WTC11 (cell line): ENCODE data around the gene HOXD10. TPM values are rescaled to one million over a fixed set of nuclear protein-coding genes. Genes with fewer than 3 reads are reported as not detected.

Source experiments
- ATAC-seq: fragments of 200-7000 bp; cut with Tn5 transposase; 2 replicates; pipeline ENCODE4 v1.10.0; 2021; ENCODE audit warnings: mild to moderate bottlenecking, moderate library complexity
- CTCF ChIA-PET: fragments of 300-600 bp; sonication (Branson Sonifier 250); formaldehyde crosslinking; loops from one replicate; lab custom pipeline; 2021; ENCODE audit warnings: antibody characterized with exemption; lab: Charles Lee
- POLR2A ChIA-PET: fragments of 350-600 bp; sonication (Branson Sonifier 250); formaldehyde crosslinking; loops from one replicate; lab custom pipeline; 2021; ENCODE audit warnings: antibody characterized with exemption; lab: Charles Lee
- DNase-seq: peaks from one replicate; pipeline ENCODE4 v3.0.0; 2021; ENCODE audit warnings: low spot score
- H3K27ac Mint-ChIP-seq: 2 replicates; pipeline ENCODE4 v1.8.0; 2021; ENCODE audit warnings: mixed read lengths
- H3K27me3 Mint-ChIP-seq: 2 replicates; pipeline ENCODE4 v1.8.0; 2021; ENCODE audit warnings: low read depth, mild to moderate bottlenecking, moderate library complexity, mixed read lengths
- H3K36me3 Mint-ChIP-seq: 2 replicates; pipeline ENCODE4 v1.8.0; 2021; ENCODE audit warnings: mixed read lengths
- H3K4me1 Mint-ChIP-seq: 2 replicates; pipeline ENCODE4 v1.8.0; 2022; ENCODE audit warnings: mixed read lengths
- H3K4me3 Mint-ChIP-seq: 2 replicates; pipeline ENCODE4 v1.8.0; 2021; ENCODE audit warnings: mild to moderate bottlenecking, moderate library complexity, mixed read lengths
- H3K9me3 Mint-ChIP-seq: 2 replicates; pipeline ENCODE4 v1.8.0; 2021; ENCODE audit warnings: mixed read lengths
- FOXJ3 ChIP-seq: sonication (generic); formaldehyde crosslinking; IDR thresholded peaks from 2 replicates; pipeline ENCODE4 v1.9.0; 2021; ENCODE audit warnings: missing genetic modification reagents, mild to moderate bottlenecking, borderline replicate concordance
- HMGA2 ChIP-seq: fragments of 250-450 bp; sonication (Bioruptor Pico); IDR thresholded peaks from 2 replicates; pipeline ENCODE4 v1.4.0; 2021; ENCODE audit warnings: mild to moderate bottlenecking, moderate library complexity
- KAT7 ChIP-seq: sonication (generic); formaldehyde crosslinking; IDR thresholded peaks from 2 replicates; pipeline ENCODE4 v1.8.1; 2023; ENCODE audit warnings: missing genetic modification reagents, mild to moderate bottlenecking, borderline replicate concordance
- RELA ChIP-seq: sonication (generic); formaldehyde crosslinking; IDR thresholded peaks from 2 replicates; pipeline ENCODE4 v1.8.1; 2022; ENCODE audit warnings: missing genetic modification reagents, mild to moderate bottlenecking, borderline replicate concordance
- RORB ChIP-seq: fragments of 250-450 bp; sonication (Bioruptor Pico); IDR thresholded peaks from 2 replicates; pipeline ENCODE4 v1.9.0; 2021; ENCODE audit warnings: mild to moderate bottlenecking
- TP53 ChIP-seq: sonication (generic); formaldehyde crosslinking; IDR thresholded peaks from 2 replicates; pipeline ENCODE4 v1.8.1; 2023; ENCODE audit warnings: mild to moderate bottlenecking, missing genetic modification reagents
- ZNF416 ChIP-seq: fragments of 250-450 bp; sonication (Bioruptor Pico); IDR thresholded peaks from 2 replicates; pipeline ENCODE4 v1.9.0; 2021; ENCODE audit warnings: mild to moderate bottlenecking, inconsistent platforms
- ZNF423 ChIP-seq: fragments of 250-450 bp; sonication (Bioruptor Pico); IDR thresholded peaks from 2 replicates; pipeline ENCODE4 v2.1.2; 2022; ENCODE audit warnings: mild to moderate bottlenecking, moderate library complexity
- total RNA-seq: library from RNA; stranded (reverse); gene quantifications from 3 replicates; pipeline ENCODE4 v1.2.3, GENCODE V29; 2021
- TF ChIP-seq, protein P1 (sequence below): sonication (generic); formaldehyde crosslinking; IDR thresholded peaks from 2 replicates; pipeline ENCODE4 v1.8.0; 2022; ENCODE audit warnings: missing genetic modification reagents
- TF ChIP-seq, protein P2 (sequence below): sonication (generic); formaldehyde crosslinking; IDR thresholded peaks from 2 replicates; pipeline ENCODE4 v1.8.1; 2023; ENCODE audit warnings: mild to moderate bottlenecking, missing genetic modification reagents, moderate library complexity
- TF ChIP-seq, protein P3 (sequence below): sonication (generic); formaldehyde crosslinking; IDR thresholded peaks from 2 replicates; pipeline ENCODE4 v1.8.1; 2022; ENCODE audit warnings: mild to moderate bottlenecking, missing genetic modification reagents, moderate library complexity, borderline replicate concordance
- TF ChIP-seq, protein P4 (sequence below): sonication (generic); formaldehyde crosslinking; IDR thresholded peaks from 2 replicates; pipeline ENCODE4 v1.8.1; 2023; ENCODE audit warnings: mild to moderate bottlenecking, moderate library complexity, missing genetic modification reagents
- TF ChIP-seq, protein P5 (sequence below): sonication (generic); formaldehyde crosslinking; IDR thresholded peaks from 2 replicates; pipeline ENCODE4 v1.8.0; 2022; ENCODE audit warnings: mild to moderate bottlenecking, missing genetic modification reagents

Gene HOXD10
- total RNA-seq, 1 experiment from 2014 or later, result not detected

DNA sequence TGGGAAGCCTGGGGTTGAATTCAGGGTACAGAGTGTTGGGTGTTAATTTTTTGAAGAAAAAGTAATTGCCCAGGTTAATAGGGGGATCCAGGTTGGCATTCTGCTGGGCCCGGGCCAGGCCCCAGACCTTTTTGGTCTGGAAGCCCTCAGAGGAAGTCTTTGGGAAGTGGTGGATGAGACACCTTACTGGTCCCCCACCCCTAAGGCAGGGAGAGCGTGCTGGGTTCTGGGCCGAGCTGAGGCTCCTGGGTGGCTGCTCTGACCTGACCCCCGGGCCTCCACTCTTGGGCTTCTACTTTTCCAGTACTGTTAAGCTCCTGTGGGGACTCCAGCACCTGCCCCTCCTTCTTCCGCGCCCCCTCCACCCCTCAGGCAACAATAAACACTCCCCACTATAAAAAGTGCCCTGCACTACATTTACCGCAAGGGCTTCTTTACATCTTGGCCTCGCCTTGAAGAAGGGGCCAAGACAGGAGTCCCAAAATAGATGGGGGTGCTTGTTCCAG lies 39.8 kb downstream of the HOXD10 start (continued):
- TF ChIP-seq, protein P1, sequence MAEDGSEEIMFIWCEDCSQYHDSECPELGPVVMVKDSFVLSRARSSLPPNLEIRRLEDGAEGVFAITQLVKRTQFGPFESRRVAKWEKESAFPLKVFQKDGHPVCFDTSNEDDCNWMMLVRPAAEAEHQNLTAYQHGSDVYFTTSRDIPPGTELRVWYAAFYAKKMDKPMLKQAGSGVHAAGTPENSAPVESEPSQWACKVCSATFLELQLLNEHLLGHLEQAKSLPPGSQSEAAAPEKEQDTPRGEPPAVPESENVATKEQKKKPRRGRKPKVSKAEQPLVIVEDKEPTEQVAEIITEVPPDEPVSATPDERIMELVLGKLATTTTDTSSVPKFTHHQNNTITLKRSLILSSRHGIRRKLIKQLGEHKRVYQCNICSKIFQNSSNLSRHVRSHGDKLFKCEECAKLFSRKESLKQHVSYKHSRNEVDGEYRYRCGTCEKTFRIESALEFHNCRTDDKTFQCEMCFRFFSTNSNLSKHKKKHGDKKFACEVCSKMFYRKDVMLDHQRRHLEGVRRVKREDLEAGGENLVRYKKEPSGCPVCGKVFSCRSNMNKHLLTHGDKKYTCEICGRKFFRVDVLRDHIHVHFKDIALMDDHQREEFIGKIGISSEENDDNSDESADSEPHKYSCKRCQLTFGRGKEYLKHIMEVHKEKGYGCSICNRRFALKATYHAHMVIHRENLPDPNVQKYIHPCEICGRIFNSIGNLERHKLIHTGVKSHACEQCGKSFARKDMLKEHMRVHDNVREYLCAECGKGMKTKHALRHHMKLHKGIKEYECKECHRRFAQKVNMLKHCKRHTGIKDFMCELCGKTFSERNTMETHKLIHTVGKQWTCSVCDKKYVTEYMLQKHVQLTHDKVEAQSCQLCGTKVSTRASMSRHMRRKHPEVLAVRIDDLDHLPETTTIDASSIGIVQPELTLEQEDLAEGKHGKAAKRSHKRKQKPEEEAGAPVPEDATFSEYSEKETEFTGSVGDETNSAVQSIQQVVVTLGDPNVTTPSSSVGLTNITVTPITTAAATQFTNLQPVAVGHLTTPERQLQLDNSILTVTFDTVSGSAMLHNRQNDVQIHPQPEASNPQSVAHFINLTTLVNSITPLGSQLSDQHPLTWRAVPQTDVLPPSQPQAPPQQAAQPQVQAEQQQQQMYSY (CRISPR knock-in tag), result no peak
- no peak for TF ChIP-seq RELA (CRISPR knock-in tag)
- TF ChIP-seq HMGA2 (CRISPR knock-in tag), result no peak
- no peak for TF ChIP-seq ZNF416 (CRISPR knock-in tag)
- TF ChIP-seq, protein P2, sequence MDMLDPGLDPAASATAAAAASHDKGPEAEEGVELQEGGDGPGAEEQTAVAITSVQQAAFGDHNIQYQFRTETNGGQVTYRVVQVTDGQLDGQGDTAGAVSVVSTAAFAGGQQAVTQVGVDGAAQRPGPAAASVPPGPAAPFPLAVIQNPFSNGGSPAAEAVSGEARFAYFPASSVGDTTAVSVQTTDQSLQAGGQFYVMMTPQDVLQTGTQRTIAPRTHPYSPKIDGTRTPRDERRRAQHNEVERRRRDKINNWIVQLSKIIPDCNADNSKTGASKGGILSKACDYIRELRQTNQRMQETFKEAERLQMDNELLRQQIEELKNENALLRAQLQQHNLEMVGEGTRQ, result no peak

DNA sequence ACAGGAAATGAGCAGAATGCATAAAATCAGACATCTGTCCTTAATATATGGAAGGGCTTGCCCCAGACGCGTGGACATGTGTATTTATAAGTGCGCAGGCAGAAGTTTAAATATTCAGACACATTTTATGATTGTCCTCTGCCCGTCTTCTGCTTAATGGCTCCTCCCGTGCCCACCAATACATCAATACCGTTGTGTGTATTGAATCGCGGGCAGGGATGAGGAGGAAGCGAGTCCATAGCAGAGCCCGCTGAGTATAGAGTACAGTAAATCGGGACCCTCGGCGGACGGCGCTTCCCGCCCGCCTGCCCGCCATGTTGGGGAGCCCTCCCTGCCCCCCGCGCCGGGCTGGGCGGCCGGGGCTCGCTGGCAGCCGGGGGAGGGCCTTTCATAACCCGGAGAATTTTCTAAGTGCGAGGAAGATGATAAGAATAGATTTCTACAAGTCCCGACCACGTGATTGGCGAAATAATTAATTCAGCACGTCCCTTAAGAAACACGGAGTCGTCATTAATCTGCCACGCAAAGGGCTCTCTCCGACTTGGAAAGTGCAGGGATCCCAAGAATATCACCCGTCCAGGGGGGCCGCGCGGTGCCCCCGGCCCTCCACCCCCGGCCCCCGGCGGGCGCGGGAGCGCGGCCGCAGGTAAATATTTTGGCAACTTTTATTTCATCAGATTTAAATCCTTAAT lies 40.4 kb downstream of the HOXD10 start, which contains the start of gene HOXD3:
TSS of gene HOXD3 (plus strand) at position 501 of the 692 bp plus-strand sequence. CDS start 11,808 bp downstream, outside the sequence.
- ChIA-PET POLR2A (no interaction called here), CTCF (no interaction called here)
- Mint-ChIP-seq H3K4me3 (no peak within 1 kb of the TSS), H3K9me3 (no peaks in the 10 kb centered on the region), H3K27ac (no peak within 1 kb of the TSS), H3K4me1 (peaks cover 32% of the 10 kb centered on the region), H3K27me3 (peaks cover 100% of the 10 kb centered on the region), H3K36me3 (peaks cover 2% of the 10 kb centered on the region; the same call in 1 of the 2 replicates)
- DNase-seq (no peak), ATAC-seq (no peak)
- TF ChIP-seq FOXJ3 (CRISPR knock-in tag), result no peak
- TF ChIP-seq, protein P3, sequence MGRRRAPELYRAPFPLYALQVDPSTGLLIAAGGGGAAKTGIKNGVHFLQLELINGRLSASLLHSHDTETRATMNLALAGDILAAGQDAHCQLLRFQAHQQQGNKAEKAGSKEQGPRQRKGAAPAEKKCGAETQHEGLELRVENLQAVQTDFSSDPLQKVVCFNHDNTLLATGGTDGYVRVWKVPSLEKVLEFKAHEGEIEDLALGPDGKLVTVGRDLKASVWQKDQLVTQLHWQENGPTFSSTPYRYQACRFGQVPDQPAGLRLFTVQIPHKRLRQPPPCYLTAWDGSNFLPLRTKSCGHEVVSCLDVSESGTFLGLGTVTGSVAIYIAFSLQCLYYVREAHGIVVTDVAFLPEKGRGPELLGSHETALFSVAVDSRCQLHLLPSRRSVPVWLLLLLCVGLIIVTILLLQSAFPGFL (CRISPR knock-in tag), result no peak
- no peak for TF ChIP-seq RORB (CRISPR knock-in tag)
- TF ChIP-seq ZNF423, result no peak
- no peak for TF ChIP-seq TP53 (CRISPR knock-in tag)
- no peak for TF ChIP-seq KAT7 (CRISPR knock-in tag)
- TF ChIP-seq, protein P4, sequence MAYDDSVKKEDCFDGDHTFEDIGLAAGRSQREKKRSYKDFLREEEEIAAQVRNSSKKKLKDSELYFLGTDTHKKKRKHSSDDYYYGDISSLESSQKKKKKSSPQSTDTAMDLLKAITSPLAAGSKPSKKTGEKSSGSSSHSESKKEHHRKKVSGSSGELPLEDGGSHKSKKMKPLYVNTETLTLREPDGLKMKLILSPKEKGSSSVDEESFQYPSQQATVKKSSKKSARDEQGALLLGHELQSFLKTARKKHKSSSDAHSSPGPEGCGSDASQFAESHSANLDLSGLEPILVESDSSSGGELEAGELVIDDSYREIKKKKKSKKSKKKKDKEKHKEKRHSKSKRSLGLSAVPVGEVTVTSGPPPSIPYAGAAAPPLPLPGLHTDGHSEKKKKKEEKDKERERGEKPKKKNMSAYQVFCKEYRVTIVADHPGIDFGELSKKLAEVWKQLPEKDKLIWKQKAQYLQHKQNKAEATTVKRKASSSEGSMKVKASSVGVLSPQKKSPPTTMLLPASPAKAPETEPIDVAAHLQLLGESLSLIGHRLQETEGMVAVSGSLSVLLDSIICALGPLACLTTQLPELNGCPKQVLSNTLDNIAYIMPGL (CRISPR knock-in tag), result no peak
- TF ChIP-seq, protein P5, sequence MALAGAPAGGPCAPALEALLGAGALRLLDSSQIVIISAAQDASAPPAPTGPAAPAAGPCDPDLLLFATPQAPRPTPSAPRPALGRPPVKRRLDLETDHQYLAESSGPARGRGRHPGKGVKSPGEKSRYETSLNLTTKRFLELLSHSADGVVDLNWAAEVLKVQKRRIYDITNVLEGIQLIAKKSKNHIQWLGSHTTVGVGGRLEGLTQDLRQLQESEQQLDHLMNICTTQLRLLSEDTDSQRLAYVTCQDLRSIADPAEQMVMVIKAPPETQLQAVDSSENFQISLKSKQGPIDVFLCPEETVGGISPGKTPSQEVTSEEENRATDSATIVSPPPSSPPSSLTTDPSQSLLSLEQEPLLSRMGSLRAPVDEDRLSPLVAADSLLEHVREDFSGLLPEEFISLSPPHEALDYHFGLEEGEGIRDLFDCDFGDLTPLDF (CRISPR knock-in tag), result no peak
